Left renal pelvis (tissue), 4 donors: ENCODE results near the gene POLR1D. TPM values are rescaled to one million over a fixed set of nuclear protein-coding genes. Genes with fewer than 3 reads are reported as not detected.

ENCODE experiments used
- DNase-seq, 4 donors: peaks; one replicate each; pipeline ENCODE4 v3.0.0-alpha.2; 2013; ENCODE audit warnings: low read depth in 4 of 4, low spot score in 3 of 4
- polyA plus RNA-seq, 4 donors: library from polyadenylated mRNA; unstranded; fragments of 120-200 nt; gene quantifications; one replicate each; pipeline ENCODE4 v1.2.1, GENCODE V29; 2013; ENCODE audit not compliant: insufficient read length in 4 of 4

Gene POLR1D
- polyA plus RNA-seq, 4 donors, result 114 to 165 (median 117) TPM

GRCh38 chr13:27636589-27637288 is 15.0 kb downstream of the POLR1D start:
- no peak for DNase-seq

GRCh38 chr13:27637289-27637626 is 15.6 kb downstream of the POLR1D start:
- DNase-seq, result no peak

GRCh38 chr13:27638001-27638400 is 16.3 kb downstream of the POLR1D start:
- no peak for DNase-seq

- DNase-seq, result no peak
Measured at GRCh38 chr13:27638521-27638920, 16.8 kb downstream of the POLR1D start.

GRCh38 chr13:27639186-27639585 is 17.5 kb downstream of the POLR1D start:
- no peak for DNase-seq

GRCh38 chr13:27641711-27642502 is 20.2 kb downstream of the POLR1D start:
- DNase-seq, result no peak

GRCh38 chr13:27643334-27644132 is 21.8 kb downstream of the POLR1D start:
- no peak for DNase-seq

- DNase-seq, result no peak
Measured at GRCh38 chr13:27644302-27644701, 22.6 kb downstream of the POLR1D start.

- DNase-seq, result no peak
Measured at GRCh38 chr13:27650312-27650711, 28.6 kb downstream of the POLR1D start.

GRCh38 chr13:27654059-27654458 is 32.4 kb downstream of the POLR1D start:
- DNase-seq, result no peak

- no peak for DNase-seq
Measured at GRCh38 chr13:27654816-27655215, 33.1 kb downstream of the POLR1D start.

- no peak for DNase-seq
Measured at GRCh38 chr13:27657724-27658123, 36.0 kb downstream of the POLR1D start.

- DNase-seq, result no peak
Measured at GRCh38 chr13:27658546-27658945, 36.9 kb downstream of the POLR1D start.

GRCh38 chr13:27659145-27659865 is 37.6 kb downstream of the POLR1D start:
- DNase-seq, result no peak

- DNase-seq, result no peak
Measured at GRCh38 chr13:27660511-27660910, 38.8 kb downstream of the POLR1D start.

GRCh38 chr13:27661017-27661416 is 39.3 kb downstream of the POLR1D start:
- no peak for DNase-seq

GRCh38 chr13:27662738-27663470 is 41.2 kb downstream of the POLR1D start:
- DNase-seq, result no peak

GRCh38 chr13:27663947-27664346 is 42.3 kb downstream of the POLR1D start:
- DNase-seq, result no peak

- DNase-seq, result no peak
Measured at GRCh38 chr13:27665333-27665732, 43.6 kb downstream of the POLR1D start.

- no peak for DNase-seq
Measured at GRCh38 chr13:27665761-27666160, 44.1 kb downstream of the POLR1D start.
